ENCODE data around the gene RNF212. TPM values are rescaled to one million over a fixed set of nuclear protein-coding genes. Genes with fewer than 3 reads are reported as not detected.

The RNF212 gene
- total RNA-seq, 1 experiment from 2014 or later = not detected

DNA sequence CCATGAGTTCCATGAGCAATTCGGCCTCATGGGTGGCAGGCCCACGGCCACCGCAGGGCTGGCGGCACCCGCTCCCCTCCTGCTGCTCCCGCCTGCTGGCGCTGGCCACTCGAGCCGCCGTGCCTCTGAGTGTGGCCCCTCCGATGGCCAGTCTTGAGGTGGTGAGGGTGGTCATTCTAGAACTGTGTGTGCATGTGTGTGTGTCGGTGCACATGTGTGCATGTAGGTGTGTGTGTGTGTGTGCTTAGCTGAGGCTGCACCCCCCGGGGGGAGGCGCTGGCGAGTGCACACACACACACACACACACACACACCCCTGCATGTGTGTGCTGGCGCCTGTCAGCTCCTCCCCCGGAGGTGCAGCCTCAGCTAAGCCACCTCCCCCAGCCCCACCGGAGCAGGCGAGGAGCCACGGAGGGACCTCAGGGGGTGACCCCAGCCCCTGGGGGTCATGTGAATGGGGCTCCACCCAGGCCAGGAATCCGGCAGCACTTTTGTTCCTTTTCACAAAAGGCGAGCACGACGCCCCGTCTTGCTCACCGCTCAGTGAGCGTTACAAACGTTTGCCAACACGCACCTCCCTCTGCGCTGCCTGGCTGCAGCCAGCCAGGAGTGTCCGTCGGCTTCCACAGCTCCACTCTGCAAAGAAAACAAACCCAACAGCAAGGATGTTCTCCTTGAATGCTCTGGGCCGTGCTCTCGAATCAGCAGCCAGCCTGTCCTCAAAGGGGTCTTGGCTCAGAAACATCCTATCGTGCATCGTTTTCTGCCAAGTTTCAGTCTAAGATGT is 72.0 kb downstream of the RNF212 start:
- CTCF ChIA-PET = interaction anchor here (0.6 kb wide), 1 partner anchor 223 kb away, joined by 3 read pairs; no protein-coding TSS in a partner anchor

GRCh38 chr4:1040344-1041146 is 72.8 kb downstream of the RNF212 start:
- Histone ChIP-seq H3K4me1 (ENCODE audit: insufficient read depth, low read length) (peaks cover 32% of the 10 kb centered on the region), H3F3A (ENCODE audit: low read length, unreplicated experiment) (no peaks in the 10 kb centered on the region), H3K9ac (ENCODE audit: low read length) (no peak overlapping the region), H4K20me1 (ENCODE audit: low read length) (no peaks in the 10 kb centered on the region), H3K27me3 (ENCODE audit: low read length) (no peaks in the 10 kb centered on the region), H3K9me3 (ENCODE audit: low read length) (no peaks in the 10 kb centered on the region), H3K9me2 (replicated peaks; ENCODE audit: low read length) (no peaks in the 10 kb centered on the region), H3K27ac (ENCODE audit: low read length) (peak overlapping the region; percentile 70), H3K4me3 (ENCODE audit: low read length) (no peak overlapping the region), H3K79me2 (ENCODE audit: low read length) (no peaks in the 10 kb centered on the region), H2AFZ (ENCODE audit: low read length) (no peak overlapping the region), H3K4me2 (ENCODE audit: low read length) (no peak overlapping the region), H3K36me3 (ENCODE audit: low read depth, low read length) (no peaks in the 10 kb centered on the region)
- CTCF ChIA-PET = interaction anchor here (0.6 kb wide), 1 partner anchor 223 kb away, joined by 3 read pairs; no protein-coding TSS in a partner anchor
- intact Hi-C loops (cut with micrococcal nuclease) = no loop called here
- no peak for DNase-seq
- BruUV-seq (replicated peaks) = no TSS peak
- POLR2A ChIA-PET (ENCODE audit: unreplicated experiment) = no interaction called here
- ATAC-seq = no peak
- TF ChIP-seq, protein P1, sequence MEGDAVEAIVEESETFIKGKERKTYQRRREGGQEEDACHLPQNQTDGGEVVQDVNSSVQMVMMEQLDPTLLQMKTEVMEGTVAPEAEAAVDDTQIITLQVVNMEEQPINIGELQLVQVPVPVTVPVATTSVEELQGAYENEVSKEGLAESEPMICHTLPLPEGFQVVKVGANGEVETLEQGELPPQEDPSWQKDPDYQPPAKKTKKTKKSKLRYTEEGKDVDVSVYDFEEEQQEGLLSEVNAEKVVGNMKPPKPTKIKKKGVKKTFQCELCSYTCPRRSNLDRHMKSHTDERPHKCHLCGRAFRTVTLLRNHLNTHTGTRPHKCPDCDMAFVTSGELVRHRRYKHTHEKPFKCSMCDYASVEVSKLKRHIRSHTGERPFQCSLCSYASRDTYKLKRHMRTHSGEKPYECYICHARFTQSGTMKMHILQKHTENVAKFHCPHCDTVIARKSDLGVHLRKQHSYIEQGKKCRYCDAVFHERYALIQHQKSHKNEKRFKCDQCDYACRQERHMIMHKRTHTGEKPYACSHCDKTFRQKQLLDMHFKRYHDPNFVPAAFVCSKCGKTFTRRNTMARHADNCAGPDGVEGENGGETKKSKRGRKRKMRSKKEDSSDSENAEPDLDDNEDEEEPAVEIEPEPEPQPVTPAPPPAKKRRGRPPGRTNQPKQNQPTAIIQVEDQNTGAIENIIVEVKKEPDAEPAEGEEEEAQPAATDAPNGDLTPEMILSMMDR (conservative IDR thresholded peaks at IDR 0.05; ENCODE audit: low read depth, low read length) = no peak
- no peak for TF ChIP-seq EZH2 (IDR thresholded peaks at IDR 0.05; ENCODE audit: low read length, unreplicated experiment)
- no peak for TF ChIP-seq EZH2phosphoT487 (IDR thresholded peaks at IDR 0.05; ENCODE audit: borderline replicate concordance, low read length)

More for the DNA sequence above, 72.0 kb downstream of the RNF212 start:
- Histone ChIP-seq H3K4me3 (ENCODE audit: low read length) (no peak overlapping the region; the same call in 1 of the 2 replicates), H3K9me3 (ENCODE audit: low read length) (no peaks in the 10 kb centered on the region), H3F3A (ENCODE audit: low read length, unreplicated experiment) (no peaks in the 10 kb centered on the region), H4K20me1 (ENCODE audit: low read length) (no peaks in the 10 kb centered on the region), H3K27me3 (ENCODE audit: low read length) (no peaks in the 10 kb centered on the region), H3K4me1 (ENCODE audit: insufficient read depth, low read length) (peaks cover 32% of the 10 kb centered on the region), H3K4me2 (ENCODE audit: low read length) (peak overlapping the region; percentile 53), H3K79me2 (ENCODE audit: low read length) (no peaks in the 10 kb centered on the region), H3K9me2 (replicated peaks; ENCODE audit: low read length) (no peaks in the 10 kb centered on the region), H3K27ac (ENCODE audit: low read length) (peak overlapping the region; percentile 45), H3K36me3 (ENCODE audit: low read depth, low read length) (no peaks in the 10 kb centered on the region), H2AFZ (ENCODE audit: low read length) (peak overlapping the region; percentile 27), H3K9ac (ENCODE audit: low read length) (peak overlapping the region; percentile 22; the same call in 1 of the 2 replicates)
- POLR2A ChIA-PET (ENCODE audit: unreplicated experiment) = no interaction called here
- no TSS peak for BruUV-seq (replicated peaks)
- ATAC-seq (no peak), DNase-seq (peak; percentile 9)
- no peak for TF ChIP-seq EZH2phosphoT487 (IDR thresholded peaks at IDR 0.05; ENCODE audit: borderline replicate concordance, low read length)
- TF ChIP-seq, protein P1 (conservative IDR thresholded peaks at IDR 0.05; ENCODE audit: low read depth, low read length) = no peak
- no peak for TF ChIP-seq EZH2 (IDR thresholded peaks at IDR 0.05; ENCODE audit: low read length, unreplicated experiment)
- intact Hi-C loops (cut with micrococcal nuclease) = no loop called here
